Dedifferentiated amniotic fluid mesenchymal stem cell (primary cell): ENCODE measurements around the gene LIMA1.
"Not testable (repeated sequence)": the region's sequence is repeated elsewhere in the genome, so short reads cannot be mapped to it uniquely, and the experiment has no call there.

ENCODE experiments used
- DNase-seq: peaks from one replicate; pipeline ENCODE4 v3.0.0-alpha.2; 2016; ENCODE audit errors: extremely low spot score

The LIMA1 gene

DNA sequence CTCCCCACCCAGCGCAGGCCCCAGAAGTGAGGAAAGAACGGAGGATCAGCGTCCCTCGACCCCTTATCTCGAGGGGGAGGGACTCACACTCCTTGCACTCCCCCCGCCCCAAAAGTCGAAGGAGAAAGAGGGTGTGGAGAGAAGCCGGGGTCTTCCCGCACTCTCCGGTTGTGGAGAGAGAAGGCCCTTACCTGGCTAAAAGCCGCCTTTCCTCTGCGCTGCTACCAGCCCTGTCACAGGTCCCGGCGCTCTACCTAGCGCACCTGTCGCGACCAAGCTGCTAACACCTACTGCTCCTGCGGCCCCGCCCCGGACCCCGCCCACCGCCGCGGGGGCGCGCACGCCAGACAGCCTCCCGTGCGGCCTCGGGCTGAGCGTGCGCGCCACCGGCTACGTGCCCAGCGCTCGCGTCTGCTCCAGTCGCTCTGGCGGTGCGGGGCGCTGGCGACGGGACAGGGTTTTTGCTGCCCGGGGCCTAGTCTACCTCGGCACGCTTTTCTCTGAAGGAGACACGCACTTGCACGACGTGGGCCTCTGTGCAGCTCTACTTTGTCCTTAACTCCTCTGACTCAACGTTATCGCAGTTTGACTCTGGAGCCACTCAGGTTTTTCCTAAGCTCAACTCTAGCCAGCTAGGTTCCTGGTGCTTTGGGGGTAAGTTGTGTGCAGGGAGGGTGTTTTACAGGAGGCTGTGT, at the start of gene LIMA1:
TSS of gene LIMA1 (minus strand) at position 292 of the 695 bp plus-strand sequence. CDS start 34,769 bp downstream, outside the sequence.
- DNase-seq, result peak; percentile 73

DNA sequence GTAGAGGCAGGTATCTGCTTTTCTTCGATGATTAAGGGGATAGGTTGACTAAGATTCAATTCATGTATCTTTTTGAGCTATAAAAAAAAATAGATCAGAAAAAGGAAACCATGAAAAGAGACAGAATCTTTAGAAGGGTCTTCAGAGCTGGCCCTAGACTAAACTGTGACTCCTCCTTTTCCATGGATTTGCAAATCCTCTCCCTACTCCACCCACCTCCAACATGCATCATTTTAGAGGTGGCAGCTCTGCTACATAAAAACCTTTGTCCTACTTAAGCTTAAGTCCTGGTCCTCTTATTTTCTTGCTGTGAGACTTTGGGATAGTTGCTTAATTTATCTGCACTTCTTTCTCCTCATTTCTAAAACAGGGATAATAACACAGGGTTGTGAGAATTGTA, 48.4 kb upstream of the LIMA1 start:
- DNase-seq, result no peak

DNA sequence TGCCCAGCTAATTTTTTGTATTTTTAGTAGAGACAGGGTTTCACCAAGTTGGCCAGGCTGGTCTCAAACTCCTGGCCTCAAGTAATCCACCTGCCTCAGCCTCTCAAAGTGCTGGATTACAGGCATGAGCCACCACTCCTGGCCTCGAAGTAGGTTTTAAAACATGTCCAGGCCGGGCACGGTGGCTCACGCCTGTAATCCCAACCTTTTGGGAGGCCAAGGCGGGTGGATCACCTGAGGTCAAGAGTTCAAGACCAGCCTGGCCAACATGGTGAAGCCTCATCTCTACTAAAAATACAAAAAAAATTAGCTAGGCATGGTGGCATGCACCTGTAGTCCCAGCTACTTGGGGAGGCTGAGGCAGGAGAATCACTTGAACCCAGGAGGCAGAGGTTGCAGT, 45.3 kb upstream of the LIMA1 start:
- not testable (repeated sequence) for DNase-seq

DNA sequence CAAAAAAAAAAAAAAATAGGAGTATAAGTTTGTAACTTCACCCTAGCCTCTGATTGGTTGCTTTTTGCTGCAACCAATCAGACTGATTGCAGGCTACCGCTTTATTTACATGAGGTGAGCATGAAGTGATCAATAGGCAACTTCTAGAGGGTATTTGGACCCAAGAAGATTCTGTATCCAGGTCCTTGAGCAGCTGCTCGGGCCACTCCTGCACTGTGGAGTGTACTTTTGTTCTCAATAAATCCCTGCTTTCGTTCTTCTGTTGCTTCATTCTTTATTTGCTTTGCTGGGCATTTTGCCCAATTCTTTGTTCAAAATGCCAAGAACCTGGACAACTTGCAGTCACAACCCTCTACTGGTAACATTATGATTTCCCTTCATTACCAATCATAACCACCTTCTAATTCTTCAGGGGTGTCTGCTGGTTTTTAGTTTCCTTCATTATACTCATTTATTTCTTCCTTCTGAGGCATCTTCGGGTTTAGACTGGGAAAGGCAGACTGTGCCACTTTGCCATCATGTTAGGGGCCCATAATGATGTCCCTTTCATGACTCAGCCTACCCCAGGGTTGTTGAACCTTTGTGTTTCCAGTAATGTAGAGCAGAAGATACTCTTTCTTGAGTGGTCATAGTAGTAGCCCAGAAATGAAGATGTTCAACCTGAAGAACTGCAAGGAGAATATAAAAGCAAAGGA, 43.4 kb upstream of the LIMA1 start:
- no peak for DNase-seq

DNA sequence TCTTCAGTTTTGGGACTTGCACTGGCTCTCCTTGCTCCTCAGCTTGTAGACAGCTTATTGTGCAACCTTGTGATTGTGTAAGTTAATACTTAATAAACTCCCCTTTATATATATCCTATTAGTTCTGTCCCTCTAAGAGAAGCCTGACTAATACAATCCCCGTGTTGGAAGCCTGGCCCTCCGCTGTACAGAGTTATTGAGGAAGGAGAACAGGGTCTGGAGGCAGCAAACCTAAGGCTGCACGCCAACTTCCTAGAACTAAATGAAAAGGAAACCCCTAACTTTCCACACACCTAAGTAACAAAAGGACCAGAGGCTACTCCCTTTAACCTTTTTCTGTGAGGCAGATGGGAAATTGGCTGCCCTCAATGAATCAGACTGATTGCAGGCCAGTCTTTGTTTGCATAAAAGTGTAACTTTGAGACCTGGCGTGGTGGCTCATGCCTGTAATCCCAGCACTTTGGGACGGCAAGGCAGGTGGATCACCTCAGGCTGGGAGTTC, 42.6 kb upstream of the LIMA1 start:
- DNase-seq, result no peak

DNA sequence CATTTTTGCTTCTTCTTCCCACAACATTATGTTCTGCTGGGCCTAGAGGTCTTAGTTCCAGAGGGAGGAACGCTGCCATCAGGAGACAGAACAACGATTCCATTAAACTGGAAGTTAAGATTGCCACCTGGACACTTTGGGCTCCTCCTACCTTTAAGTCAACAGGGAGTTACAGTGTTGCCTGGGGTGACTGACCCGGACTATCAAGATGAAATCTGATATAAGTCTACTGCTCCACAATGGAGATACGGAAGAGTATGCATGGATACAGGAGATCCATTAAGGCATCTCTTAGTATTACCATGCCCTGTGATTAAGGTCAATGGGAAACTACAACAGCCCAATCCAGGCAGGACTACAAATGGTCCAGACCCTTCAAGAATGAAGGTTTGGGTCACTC, 41.5 kb upstream of the LIMA1 start:
- DNase-seq, result not testable (repeated sequence)

DNA sequence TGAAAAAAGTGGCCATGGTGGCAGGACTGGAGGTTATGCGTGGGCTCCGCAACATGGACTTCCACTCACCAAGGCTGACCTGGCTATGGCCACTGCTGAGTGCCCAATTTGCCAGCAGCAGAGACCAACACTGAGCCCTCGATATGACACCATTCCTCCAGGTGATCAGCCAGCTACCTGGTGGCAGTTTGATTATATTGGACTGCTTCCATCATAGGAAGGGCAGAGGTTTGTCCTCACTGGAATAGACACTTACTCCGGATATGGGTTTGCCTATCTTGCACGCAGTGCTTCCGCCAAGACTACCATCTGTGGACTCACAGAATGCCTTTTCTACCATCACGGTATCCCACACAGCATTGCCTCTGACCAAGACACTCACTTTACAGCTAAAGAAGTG, 40.8 kb upstream of the LIMA1 start:
- not testable (repeated sequence) for DNase-seq

DNA sequence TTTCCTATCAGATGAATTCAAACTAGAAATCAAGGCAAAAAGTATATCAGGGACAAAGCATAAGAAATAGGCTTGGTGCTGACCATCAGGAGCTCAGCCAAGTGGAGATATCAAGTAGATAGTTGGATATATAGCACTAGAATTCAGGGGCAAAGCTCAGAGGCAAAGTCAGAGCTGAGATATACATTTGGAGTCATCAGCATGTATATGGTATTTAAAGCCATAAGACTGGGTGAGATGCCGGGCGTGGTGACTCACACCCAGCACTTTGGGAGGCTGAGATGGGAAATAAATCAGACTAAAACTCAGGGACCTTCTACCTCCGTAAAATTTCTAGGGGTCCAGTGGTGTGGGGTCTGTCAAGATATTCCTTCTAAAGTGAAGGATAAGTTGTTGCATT, 38.9 kb upstream of the LIMA1 start:
- no peak for DNase-seq

DNA sequence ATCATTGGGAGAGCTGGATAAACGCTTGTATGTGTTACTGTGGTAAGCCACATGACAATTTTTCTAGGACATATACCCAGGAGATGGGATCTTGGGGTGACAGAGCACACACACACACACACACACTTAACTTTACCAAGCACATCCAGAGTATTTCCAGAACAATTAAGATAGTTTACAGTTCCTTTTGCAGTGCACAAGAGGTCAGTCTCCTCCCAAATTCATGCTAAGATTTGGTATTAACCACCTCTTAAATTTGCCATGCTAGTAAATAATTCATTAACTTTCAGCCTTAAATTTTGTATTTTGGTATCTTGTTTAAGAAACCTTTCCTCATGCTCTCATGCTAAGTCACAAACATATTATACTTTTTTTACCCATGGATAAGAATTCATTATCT, 33.9 kb upstream of the LIMA1 start:
- DNase-seq, result no peak

DNA sequence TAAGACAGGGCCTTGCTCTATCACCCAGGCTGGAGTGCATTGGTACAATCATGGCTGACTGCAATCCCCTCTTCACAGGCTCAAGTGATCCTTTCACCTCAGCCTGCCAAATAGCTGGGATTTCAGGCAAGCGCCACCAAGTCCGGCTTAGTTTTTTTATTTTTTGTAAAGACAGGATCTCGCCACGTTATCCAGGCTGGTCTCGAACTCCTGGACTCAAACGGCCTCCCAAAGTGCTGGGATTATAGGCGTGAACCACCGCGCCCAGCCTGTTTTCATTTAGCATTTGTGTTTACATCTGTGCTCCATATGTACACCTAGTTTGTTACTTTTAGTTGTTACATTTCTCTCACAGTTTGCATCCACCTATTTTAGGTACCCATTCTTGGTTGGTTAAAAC, 32.5 kb upstream of the LIMA1 start:
- no peak for DNase-seq

DNA sequence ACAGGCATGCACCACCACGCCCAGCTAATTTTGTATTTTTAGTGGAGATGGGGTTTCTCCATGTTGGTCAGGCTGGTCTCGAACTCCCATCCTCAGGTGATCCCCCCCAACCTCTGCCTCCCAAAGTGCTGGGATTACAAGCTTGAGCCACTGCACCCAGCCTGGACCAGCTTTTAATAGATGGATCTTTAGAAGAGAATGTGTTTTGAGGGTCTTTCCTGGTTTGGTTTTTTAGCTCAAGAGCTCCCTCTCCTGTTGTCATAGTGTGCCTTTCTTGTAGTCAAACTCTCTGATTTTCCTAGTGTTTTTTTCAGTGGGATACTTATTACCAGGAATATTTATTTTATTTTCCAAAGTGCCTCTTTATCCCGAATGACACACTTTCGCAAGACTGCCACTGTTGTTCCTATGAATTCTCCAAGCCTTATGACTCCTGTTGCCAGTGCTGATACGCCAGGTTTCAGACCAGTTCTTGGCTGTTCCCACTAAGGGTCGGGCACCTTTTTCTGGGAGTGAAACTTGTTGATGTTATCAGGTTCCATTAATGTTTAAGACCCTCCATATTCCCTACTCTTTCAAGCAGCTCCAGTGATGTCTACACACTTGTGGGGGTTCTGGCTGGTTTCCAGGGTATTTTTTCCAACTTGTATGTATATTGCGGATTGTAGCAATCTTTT, 31.5 kb upstream of the LIMA1 start:
- DNase-seq, result peak; percentile 47

DNA sequence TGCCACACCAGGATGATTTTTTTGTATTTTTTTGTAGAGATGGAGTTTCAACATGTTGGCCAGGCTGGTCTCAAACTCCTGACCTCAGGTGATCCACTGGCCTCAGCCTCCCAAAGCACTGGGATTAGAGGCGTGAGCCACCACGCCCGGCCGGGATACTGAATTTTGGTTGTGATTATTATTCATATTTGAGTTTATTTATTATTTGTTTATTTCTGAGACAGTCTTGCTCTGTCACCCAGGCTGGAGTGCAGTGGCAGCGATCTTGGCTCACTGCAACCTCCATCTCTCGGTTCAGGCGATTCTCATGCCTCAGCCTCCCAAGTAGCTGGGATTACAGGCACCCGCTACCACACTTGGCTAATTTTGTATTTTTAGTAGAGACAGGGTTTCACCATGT, 30.7 kb upstream of the LIMA1 start:
- not testable (repeated sequence) for DNase-seq

DNA sequence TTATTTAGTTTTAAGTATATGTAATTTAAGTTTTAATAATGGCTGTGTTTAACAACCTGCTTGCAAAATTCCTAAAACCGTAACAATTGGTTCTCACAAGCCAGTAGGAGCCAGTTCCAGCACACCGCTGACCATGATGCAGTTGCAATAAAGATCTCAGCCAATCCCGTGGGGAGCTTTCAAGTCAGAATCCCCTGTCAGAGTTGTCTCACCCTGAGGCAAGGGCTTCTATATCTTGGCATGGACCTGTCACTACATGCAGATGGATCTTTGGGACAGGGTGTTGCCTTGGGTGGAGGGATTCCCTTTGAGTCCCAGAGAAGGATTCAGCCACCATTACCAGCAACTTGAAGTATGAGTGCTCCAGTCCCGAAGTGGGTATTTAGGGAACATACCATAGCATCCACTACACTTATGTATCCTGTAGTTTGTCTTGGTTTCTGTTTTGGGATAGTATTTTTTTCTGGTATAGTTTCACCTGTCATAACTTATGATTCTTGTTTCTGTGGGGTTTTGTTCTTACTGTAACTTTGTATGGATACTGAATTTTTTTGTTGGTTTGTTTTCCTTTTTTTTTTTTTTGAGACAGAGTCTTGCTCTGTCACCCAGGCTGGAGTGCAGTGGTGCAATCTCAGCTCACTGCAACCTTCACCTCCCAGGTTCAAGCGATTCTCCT, 30.1 kb upstream of the LIMA1 start:
- DNase-seq, result no peak

DNA sequence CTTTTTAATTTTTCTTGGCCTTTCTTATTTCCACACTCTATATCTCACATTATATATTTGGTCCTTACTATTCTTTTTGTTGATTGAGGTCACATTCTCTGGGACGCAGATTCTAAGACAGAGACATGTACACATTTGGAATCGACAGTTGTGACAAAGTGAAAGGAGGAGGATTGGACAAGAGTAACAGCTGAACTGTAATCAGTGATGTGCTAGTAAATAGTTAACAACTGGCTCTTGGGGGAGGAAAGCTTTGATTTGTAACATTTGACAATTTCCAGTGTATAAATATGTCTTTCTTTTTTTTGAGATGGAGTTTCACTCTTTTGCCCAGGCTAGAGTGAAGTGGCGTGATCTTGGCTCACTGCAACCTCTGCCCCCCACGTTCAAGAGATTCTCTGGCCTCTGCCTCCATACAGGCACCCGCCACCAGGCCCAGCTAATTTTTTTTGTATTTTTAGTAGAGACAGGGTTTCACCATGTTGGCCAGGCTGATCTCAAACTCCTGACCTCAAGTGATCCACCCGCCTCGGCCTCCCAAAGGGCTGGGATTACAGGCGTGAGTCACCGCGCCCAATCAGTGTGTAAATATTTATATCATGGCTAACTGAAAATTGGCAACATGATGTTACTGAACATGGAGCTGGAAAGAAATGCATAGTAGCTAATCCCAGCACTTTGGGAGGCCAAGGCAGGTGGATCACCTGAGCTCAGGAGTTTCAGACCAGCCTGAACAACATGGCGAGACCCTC, 28.7 kb upstream of the LIMA1 start:
- DNase-seq, result peak; percentile 26

DNA sequence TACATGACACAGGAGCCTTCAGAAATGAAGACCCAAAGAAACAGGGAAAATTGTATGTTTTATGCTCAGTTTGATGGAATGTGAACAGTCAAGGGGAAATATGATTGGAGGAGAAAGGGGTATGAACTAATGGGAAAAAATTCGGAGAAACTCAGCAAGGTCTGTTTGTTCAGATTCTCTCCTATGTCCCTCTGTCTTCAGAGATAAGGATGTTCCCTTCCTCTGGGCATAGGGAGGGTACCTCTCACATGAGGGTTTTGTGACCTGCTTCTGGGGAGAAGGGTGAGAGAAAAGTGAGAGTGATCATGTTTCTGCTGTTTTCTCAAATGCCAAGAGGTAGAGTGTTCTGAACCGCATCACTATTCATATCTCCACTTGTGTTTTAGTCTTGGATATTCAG, 26.6 kb upstream of the LIMA1 start:
- DNase-seq, result no peak

DNA sequence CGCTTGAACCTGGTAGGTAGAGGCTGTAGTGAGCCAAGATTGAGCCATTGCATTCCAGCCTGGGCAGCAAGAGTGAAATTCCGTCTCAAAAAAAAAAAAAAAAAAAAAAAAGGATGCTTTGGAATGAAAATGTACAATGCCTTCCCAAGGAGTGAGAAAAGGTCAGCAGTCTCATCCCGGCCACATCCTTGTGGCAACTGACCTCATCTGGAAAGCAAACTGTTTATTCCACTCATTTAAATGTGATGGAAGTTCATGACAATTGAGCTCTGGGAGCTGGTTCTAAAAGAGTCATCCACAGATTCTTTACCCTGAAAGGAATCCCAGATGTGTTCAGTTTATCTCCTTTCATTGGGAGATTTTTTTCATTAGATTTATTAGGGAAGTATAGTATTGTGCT, 19.4 kb upstream of the LIMA1 start:
- no peak for DNase-seq

DNA sequence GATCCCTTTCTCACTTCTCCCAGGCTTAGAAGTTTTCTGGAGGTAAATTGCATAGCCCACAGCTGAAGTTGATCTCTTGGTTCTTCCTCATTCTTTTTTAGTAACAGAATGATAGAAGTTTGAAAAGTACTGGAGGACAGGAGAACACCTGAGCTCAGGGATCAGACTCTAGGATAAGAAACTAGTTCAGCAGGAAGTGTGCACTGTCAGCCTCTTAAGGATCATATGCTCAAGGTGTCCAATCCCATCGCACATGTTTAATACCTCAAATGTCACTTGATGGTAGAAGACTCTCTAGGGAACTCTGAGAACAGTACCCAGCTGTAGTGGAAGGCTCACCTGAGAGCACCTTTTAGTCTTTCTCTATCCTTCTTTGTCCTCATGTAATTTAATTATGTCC, 14.7 kb upstream of the LIMA1 start:
- no peak for DNase-seq

DNA sequence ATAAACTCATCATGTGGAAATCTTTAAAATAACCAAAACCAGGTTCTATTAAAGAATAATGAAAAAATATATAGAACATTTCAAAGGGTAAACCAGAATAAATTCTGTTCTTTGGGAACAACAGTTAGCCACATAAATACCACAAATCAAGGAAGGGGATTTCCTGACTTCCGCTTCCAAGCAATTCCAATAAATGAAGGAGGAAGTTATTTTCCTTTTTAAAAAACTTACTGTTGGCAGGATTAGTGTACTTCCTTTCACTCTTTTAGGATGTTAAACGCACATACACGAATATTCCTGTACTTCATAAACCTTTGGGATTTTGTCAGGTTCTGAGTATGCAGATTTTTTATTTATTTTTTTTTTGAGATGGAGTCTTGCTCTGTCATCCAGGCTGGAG, 13.7 kb upstream of the LIMA1 start:
- DNase-seq, result no peak

DNA sequence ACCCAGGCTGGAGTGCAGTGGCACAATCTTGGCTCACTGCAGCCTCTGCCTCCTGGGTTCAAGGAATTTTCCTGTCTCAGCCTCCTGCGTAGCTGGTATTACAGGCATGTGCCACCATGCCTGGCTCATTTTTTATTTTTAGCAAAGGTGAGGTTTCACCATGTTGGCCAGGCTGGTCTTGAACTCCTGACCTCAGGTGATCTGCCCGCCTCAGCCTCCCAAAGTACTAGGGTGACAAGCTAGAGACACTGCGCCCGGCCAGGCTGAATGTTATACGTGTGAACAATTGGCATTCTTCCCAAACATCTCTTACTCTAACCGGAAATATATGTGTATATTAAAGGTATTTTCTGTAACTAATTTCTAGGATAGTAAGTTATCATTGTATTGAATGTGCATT, 13.2 kb upstream of the LIMA1 start:
- no peak for DNase-seq

DNA sequence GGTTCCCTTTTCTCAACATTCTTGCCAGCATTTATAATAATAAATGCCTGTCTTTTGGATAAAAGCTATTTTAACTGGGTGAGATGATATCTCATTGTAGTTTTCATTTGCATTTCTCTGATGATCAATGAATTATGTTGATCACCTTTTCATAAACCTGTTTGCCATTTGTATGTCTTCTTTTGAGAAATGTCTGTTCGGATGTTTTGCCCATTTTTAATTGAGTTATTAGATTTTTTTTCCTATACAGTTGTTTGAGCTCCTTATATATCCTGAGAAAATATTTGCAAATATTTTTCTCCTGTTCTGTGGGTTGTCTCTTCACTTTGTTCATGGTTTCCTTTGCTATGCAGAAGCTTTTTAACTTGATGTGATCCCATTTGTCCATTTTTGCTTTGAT, 8.1 kb upstream of the LIMA1 start:
- no peak for DNase-seq

DNA sequence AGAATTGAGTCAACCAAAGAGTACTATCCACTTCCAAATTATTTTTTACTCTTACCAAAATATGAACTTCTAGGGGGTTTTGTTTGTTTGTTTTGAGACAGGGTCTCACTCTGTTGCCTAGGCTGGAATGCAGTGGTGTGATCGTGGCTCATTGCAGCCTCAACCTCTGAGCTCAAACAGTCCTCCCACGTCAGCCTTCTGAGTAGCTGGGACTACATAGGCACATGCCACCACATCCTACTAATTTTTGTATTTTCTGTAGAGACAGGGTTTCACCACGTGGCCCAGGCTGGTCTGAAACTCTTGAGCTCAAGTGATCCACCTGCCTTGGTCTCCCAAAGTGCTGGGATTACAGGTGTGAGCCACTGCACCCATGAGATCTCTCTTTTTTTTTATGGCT, 7.4 kb upstream of the LIMA1 start:
- not testable (repeated sequence) for DNase-seq

DNA sequence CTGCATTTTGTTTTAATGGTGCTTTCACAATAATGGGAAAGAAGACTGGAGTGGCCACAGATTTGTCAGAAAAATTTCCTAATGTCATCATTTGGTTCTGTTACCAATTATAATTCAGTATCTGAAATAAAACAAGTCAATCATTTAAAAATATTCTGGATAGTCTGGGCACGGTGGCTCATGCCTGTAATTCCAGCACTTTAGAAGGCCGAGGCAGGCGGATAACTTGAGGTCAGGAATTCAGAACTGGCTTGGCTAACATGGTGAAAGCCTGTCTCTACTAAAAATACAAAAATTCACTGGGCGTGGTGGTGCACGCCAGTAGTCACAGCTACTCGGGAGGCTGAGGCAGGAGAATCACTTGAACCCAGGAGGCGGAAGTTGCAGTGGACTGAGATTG, 4.0 kb upstream of the LIMA1 start:
- no peak for DNase-seq
